Heart left ventricle (tissue), 13 donors: ENCODE results near the gene BCL2.

Experiments
- POLR2A ChIP-seq, 2 donors: fragments of 450-650 bp; IDR thresholded peaks; one replicate each; pipeline ENCODE4 v1.6.1; 2017; ENCODE audit warnings: antibody characterized with exemption in 2 of 2, mild to moderate bottlenecking in 2 of 2, moderate library complexity in 2 of 2
- TF ChIP-seq, protein P1 (sequence below), 12 donors: fragments of 200-600 bp; sonication (generic) in 4 of 12; IDR thresholded peaks; one replicate each; pipeline versions ENCODE4 v1.5.0 to v1.8.0; 2018 to 2022; ENCODE audit warnings: antibody characterized with exemption in 12 of 12, mild to moderate bottlenecking in 5 of 12
- donor health status: ischemic (EF 13 %, LVEDD 7.1; RV severe dilation, severe dysfunction).
- donor health status: DM: no; HTN: yes; CAD: no.
- donor health status: DM: no; HTN: no; CAD: no.
- donor health status: ischemic (EF 25% LVEDD 6.9; RV normal size, moderate dysfunction).
- donor health status: ischemic (EF 25% LVEDD 5.7; RV mildly dilated, moderate dysfunction).
- donor health status: ischemic (EF 35%, LVEDD 5.7; RV mildly dilated, moderate dysfunction).
- donor health status: nonischemic (EF 11% LVEDD 7.7; RV severe dilation, severe dysfunction).
- donor health status: DM: yes; HTN: yes; CAD: no.
- donor health status: PGD.
- donor health status: ischemic (EF 29% LVEDD 5.4; RV normal size, mild dysfunction).
- donor health status: nonischemic (EF 23%, LVEDD 6.1; RV moderate dilation, normal function).

DNA sequence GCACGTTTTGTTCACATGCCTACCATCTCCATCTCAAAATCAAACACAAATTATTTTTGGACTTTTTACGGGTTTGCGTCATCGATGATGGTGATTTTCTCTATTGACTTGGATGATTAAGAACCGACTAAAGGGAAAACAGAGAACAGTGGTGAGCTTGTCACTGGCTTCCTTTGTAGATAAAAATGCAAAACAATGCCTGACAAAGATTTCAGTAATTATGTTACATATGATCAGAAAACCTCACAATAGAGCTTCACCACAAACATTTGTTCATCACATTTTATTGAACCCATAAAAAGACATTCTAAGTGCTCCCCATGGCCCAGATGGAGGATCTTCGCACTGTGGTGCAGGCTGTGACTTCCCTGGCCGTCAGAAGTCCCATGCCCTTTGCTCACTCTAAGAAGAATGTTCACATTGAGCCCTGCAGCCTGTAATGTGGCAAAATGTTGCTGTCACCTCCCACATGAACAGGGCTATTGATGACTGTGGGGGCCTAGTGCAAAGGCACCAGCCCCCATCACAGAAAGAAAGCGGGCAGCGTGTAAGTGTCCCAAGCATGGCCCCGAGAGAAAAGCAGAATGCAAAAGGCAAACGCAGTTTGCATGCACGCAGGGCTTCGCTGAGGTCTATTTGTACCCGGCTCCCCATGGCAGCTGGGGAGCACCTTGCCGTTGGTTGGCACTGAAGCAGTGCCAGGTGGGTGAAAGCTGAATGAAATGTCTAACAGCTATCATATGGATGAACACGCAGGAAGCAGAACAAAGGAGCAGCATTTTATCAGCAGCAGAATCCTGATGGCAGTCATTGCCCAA lies 60.6 kb downstream of the BCL2 start:
- TF ChIP-seq, protein P1, sequence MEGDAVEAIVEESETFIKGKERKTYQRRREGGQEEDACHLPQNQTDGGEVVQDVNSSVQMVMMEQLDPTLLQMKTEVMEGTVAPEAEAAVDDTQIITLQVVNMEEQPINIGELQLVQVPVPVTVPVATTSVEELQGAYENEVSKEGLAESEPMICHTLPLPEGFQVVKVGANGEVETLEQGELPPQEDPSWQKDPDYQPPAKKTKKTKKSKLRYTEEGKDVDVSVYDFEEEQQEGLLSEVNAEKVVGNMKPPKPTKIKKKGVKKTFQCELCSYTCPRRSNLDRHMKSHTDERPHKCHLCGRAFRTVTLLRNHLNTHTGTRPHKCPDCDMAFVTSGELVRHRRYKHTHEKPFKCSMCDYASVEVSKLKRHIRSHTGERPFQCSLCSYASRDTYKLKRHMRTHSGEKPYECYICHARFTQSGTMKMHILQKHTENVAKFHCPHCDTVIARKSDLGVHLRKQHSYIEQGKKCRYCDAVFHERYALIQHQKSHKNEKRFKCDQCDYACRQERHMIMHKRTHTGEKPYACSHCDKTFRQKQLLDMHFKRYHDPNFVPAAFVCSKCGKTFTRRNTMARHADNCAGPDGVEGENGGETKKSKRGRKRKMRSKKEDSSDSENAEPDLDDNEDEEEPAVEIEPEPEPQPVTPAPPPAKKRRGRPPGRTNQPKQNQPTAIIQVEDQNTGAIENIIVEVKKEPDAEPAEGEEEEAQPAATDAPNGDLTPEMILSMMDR (IDR thresholded peaks at IDR 0.05) = no peak
- TF ChIP-seq POLR2A (IDR thresholded peaks at IDR 0.05) = no peak
